IMR-90 (cell line): ENCODE results near the gene AGAP2. TPM values are rescaled to one million over a fixed set of nuclear protein-coding genes. Genes with fewer than 3 reads are reported as not detected.

Source experiments
- ATAC-seq: fragments of 200-7000 bp; cut with Tn5 transposase; 2 replicates; pipeline ENCODE4 v1.9.1; 2020; ENCODE audit warnings: low read depth, mild to moderate bottlenecking, moderate library complexity
- BruUV-seq: library from RNA; stranded (reverse); fragments of 400-500 nt; replicated peaks from 2 replicates; lab custom pipeline; 2021; lab: Mats Ljungman, UMichigan
- CTCF ChIA-PET: fragments of 300-600 bp; formaldehyde crosslinking; extraction: SDS; loops from one replicate; lab custom pipeline; 2021; ENCODE audit warnings: antibody characterized with exemption; lab: Yijun Ruan, JAX
- POLR2A ChIA-PET: fragments of 300-600 bp; sonication (Branson Sonifier 250); formaldehyde crosslinking; loops from one replicate; lab custom pipeline; 2022; ENCODE audit warnings: antibody characterized with exemption; ENCODE audit not compliant: unreplicated experiment; lab: Charles Lee
- DNase-seq: peaks from one replicate; pipeline ENCODE4 v3.0.0; 2013
- H2AFZ ChIP-seq: replicated peaks from 2 replicates; pipeline ENCODE3; 2013; ENCODE audit warnings: low read length, mild to moderate bottlenecking; ENCODE audit not compliant: poor library complexity
- H2AK5ac ChIP-seq: 2 replicates; pipeline ENCODE4 v1.6.1; 2013; ENCODE audit warnings: low read depth, low read length, inconsistent platforms
- H2AK9ac ChIP-seq: replicated peaks from 2 replicates; pipeline ENCODE3; 2013; ENCODE audit warnings: mild to moderate bottlenecking, low read depth, low read length, moderate library complexity; ENCODE audit not compliant: poor library complexity
- H2BK120ac ChIP-seq: 2 replicates; pipeline ENCODE4 v1.6.1; 2013; ENCODE audit warnings: low read depth, low read length, inconsistent platforms
- H2BK15ac ChIP-seq: 3 replicates; pipeline ENCODE4 v1.6.1; 2013; ENCODE audit warnings: low read depth, low read length, inconsistent platforms
- H2BK20ac ChIP-seq: 2 replicates; pipeline ENCODE4 v1.6.1; 2013; ENCODE audit warnings: low read depth, mild to moderate bottlenecking, inconsistent platforms, low read length, moderate library complexity
- H2BK5ac ChIP-seq: 2 replicates; pipeline ENCODE4 v1.6.1; 2013; ENCODE audit warnings: mild to moderate bottlenecking, low read depth, low read length, inconsistent platforms; ENCODE audit not compliant: poor library complexity, severe bottlenecking
- H3K14ac ChIP-seq: replicated peaks from 2 replicates; pipeline ENCODE4 v1.6.1; 2013; ENCODE audit warnings: low read depth, low read length, inconsistent platforms
- H3K18ac ChIP-seq: 2 replicates; pipeline ENCODE4 v1.6.1; 2013; ENCODE audit warnings: low read depth, low read length, control low read depth
- H3K23ac ChIP-seq: 2 replicates; pipeline ENCODE4 v1.6.1; 2013; ENCODE audit warnings: low read depth, low read length, inconsistent platforms
- H3K27ac ChIP-seq: 2 replicates; pipeline ENCODE4 v1.5.1; 2013; ENCODE audit warnings: mild to moderate bottlenecking, control low read depth, low read length; ENCODE audit not compliant: insufficient read depth
- H3K27me3 ChIP-seq: 2 replicates; pipeline ENCODE4 v1.6.1; 2013; ENCODE audit warnings: low read length; ENCODE audit not compliant: control insufficient read depth, insufficient read depth
- H3K36me3 ChIP-seq: 2 replicates; pipeline ENCODE4 v1.6.1; 2013; ENCODE audit warnings: low read length, mixed read lengths; ENCODE audit not compliant: control insufficient read depth, insufficient read depth
- H3K4ac ChIP-seq: 2 replicates; pipeline ENCODE4 v1.6.1; 2013; ENCODE audit warnings: low read depth, low read length, inconsistent platforms
- H3K4me1 ChIP-seq: 2 replicates; pipeline ENCODE4 v1.6.1; 2013; ENCODE audit warnings: low read length, mixed read lengths; ENCODE audit not compliant: control insufficient read depth, insufficient read depth
- H3K4me2 ChIP-seq: 2 replicates; pipeline ENCODE4 v1.6.1; 2013; ENCODE audit warnings: low read depth, mild to moderate bottlenecking, control low read depth, low read length, moderate library complexity
- H3K4me3 ChIP-seq: 2 replicates; pipeline ENCODE4 v1.5.1; 2013; ENCODE audit warnings: low read depth, mild to moderate bottlenecking, control low read depth, low read length, moderate library complexity; ENCODE audit not compliant: insufficient read depth
- H3K56ac ChIP-seq: 2 replicates; pipeline ENCODE4 v1.6.1; 2013; ENCODE audit warnings: low read length, inconsistent platforms; ENCODE audit not compliant: insufficient read depth; ENCODE audit errors: extremely low read depth
- H3K79me1 ChIP-seq, 2 experiments: 2 replicates each; pipeline ENCODE4 v1.6.1; 2013; ENCODE audit warnings: low read length in 2 of 2, inconsistent platforms in 1 of 2, low read depth in 1 of 2
- H3K9ac ChIP-seq: 2 replicates; pipeline ENCODE4 v1.6.1; 2013; ENCODE audit warnings: low read depth, low read length, control low read depth
- H3K9me1 ChIP-seq: 2 replicates; pipeline ENCODE4 v1.6.1; 2013; ENCODE audit warnings: low read length, inconsistent platforms; ENCODE audit not compliant: insufficient read depth
- H3K9me3 ChIP-seq: 2 replicates; pipeline ENCODE4 v1.6.1; 2013; ENCODE audit warnings: low read length; ENCODE audit not compliant: control insufficient read depth, insufficient read depth
- H4K20me1 ChIP-seq: 2 replicates; pipeline ENCODE4 v1.6.1; 2013; ENCODE audit warnings: low read length, inconsistent platforms; ENCODE audit not compliant: insufficient read depth
- H4K5ac ChIP-seq: 2 replicates; pipeline ENCODE4 v1.6.1; 2013; ENCODE audit warnings: mild to moderate bottlenecking, low read depth, low read length, control low read depth
- H4K8ac ChIP-seq, 2 experiments: 2 replicates each; pipeline ENCODE4 v1.6.1; 2013; ENCODE audit warnings: low read depth in 2 of 2, low read length in 2 of 2, control low read depth in 1 of 2, inconsistent platforms in 1 of 2
- H4K91ac ChIP-seq: 2 replicates; pipeline ENCODE4 v1.6.1; 2013; ENCODE audit warnings: low read depth, low read length, inconsistent platforms; ENCODE audit not compliant: insufficient read depth
- BHLHE40 ChIP-seq: fragments of 150-350 bp; IDR thresholded peaks from 2 replicates; pipeline ENCODE4 v1.6.1; 2016; ENCODE audit warnings: mild to moderate bottlenecking, low read depth, low read length
- CTCF ChIP-seq: conservative IDR thresholded peaks from 2 replicates; pipeline ENCODE4 v1.5.1; 2012; ENCODE audit warnings: mild to moderate bottlenecking, low read depth, low read length, improper control_type of control experiment
- ELK1 ChIP-seq: fragments of 150-350 bp; IDR thresholded peaks from 2 replicates; pipeline ENCODE4 v1.6.1; 2016; ENCODE audit warnings: low read depth, mild to moderate bottlenecking, low read length, moderate library complexity, borderline replicate concordance
- MXI1 ChIP-seq: IDR thresholded peaks from 2 replicates; pipeline ENCODE4 v1.6.1; 2012; ENCODE audit warnings: low read depth, mild to moderate bottlenecking, low read length, moderate library complexity, borderline replicate concordance
- SMC3 ChIP-seq: fragments of 150-350 bp; IDR thresholded peaks from 2 replicates; pipeline ENCODE4 v1.6.1; 2016; ENCODE audit warnings: low read depth, mild to moderate bottlenecking, antibody characterized with exemption, low read length, moderate library complexity
- USF2 ChIP-seq: fragments of 150-350 bp; IDR thresholded peaks from 2 replicates; pipeline ENCODE4 v1.6.1; 2017; ENCODE audit warnings: mild to moderate bottlenecking, antibody characterized with exemption, low read length, low read depth
- WGBS, 2 experiments: methylation state at CpG; one replicate each; pipeline versions ENCODE4 v1.1.5 to v1.1.7; 2013; ENCODE audit warnings: missing lambda C conversion rate in 2 of 2; ENCODE audit not compliant: insufficient read length in 1 of 2; ENCODE audit errors: extremely low coverage in 2 of 2; 5-methylcytosine and 5-hydroxymethylcytosine counted together
- dilution Hi-C: fragments of 300-500 bp; cut with HindIII; formaldehyde crosslinking; loops from one replicate; pipeline ENCODE4 v1.14.3; 2018; ENCODE audit warnings: low sequenced_read_pairs; ENCODE audit not compliant: unreplicated experiment
- in situ Hi-C: fragments of 300-500 bp; cut with MboI; formaldehyde crosslinking; loops from 3 replicates; pipeline ENCODE4 v1.14.3; 2019; ENCODE audit warnings: low sequenced_read_pairs, inconsistent platforms, mixed read lengths
- intact Hi-C: fragments of 100-400 bp; cut with micrococcal nuclease; formaldehyde crosslinking; loops from 2 replicates; pipeline ENCODE4 v1.10.0; 2022
- polyA plus RNA-seq, 3 experiments: library from polyadenylated mRNA; depleted of rRNA; stranded (reverse); fragments of >200 nt; gene quantifications; 2 replicates each; pipeline ENCODE4 v1.2.3, GENCODE V29; 2012; ENCODE audit warnings: low replicate concordance in 1 of 3
- total RNA-seq: library from RNA; depleted of rRNA; stranded (reverse); fragments of >200 nt; gene quantifications from 2 replicates; pipeline ENCODE4 v1.2.3, GENCODE V29; 2012

The AGAP2 gene
- total and polyA plus RNA-seq, 2 of the 4 experiments (the other 2 are of a cell fraction) = 0.03 to 0.18 TPM

GRCh38 chr12:57720606-57721595 lies 17.6 kb downstream of the AGAP2 start:
- Histone ChIP-seq H4K91ac (no peak overlapping the region), H3K36me3 (peaks cover 43% of the 10 kb centered on the region), H2BK5ac (no peak overlapping the region), H2BK15ac (no peak overlapping the region), H3K4me1 (no peaks in the 10 kb centered on the region), H3K9me3 (no peaks in the 10 kb centered on the region), H4K8ac (no peak overlapping the region), H2BK20ac (no peak overlapping the region), H3K27ac (no peak overlapping the region), H3K9me1 (peaks cover 3% of the 10 kb centered on the region; the same call in 1 of the 2 replicates), H3K79me1 (peaks cover 0 to 2% of the 10 kb centered on the region in 2 experiments; a peak in 1 of 4 replicates), H3K4ac (no peak overlapping the region), H4K5ac (no peak overlapping the region), H2AK9ac (peak overlapping the region; percentile 45), H2BK120ac (no peak overlapping the region), H3K4me2 (no peak overlapping the region), H3K18ac (no peak overlapping the region), H3K56ac (no peak overlapping the region), H2AK5ac (no peak overlapping the region), H4K20me1 (no peaks in the 10 kb centered on the region), H3K9ac (no peak overlapping the region), H3K27me3 (no peaks in the 10 kb centered on the region; the same call in 1 of the 2 replicates), H2AFZ (no peak overlapping the region), H3K14ac (no peak overlapping the region), H3K4me3 (no peak overlapping the region), H3K23ac (no peak overlapping the region)
- 94% methylated on average over 3 of the region's 11 CpGs; no CpG with 5 or more reads in 1 of the 2 experiments for WGBS, 2 experiments
- BruUV-seq = TSS peak; percentile 98
- no peak for DNase-seq
- TF ChIP-seq BHLHE40 = no peak
- TF ChIP-seq MXI1 = no peak
- no peak for TF ChIP-seq USF2
- no peak for TF ChIP-seq ELK1
- TF ChIP-seq CTCF = no peak
- no peak for TF ChIP-seq SMC3
- dilution Hi-C loops = no loop called here
- ChIA-PET POLR2A (no interaction called here), CTCF (no interaction called here)
- no peak for ATAC-seq
- in situ Hi-C loops = no loop called here
- intact Hi-C loops = no loop called here
